CD4-positive, alpha-beta T cell treated with Interleukin-4 for 1 hour (primary cell): ENCODE measurements around the gene CEP112.
A peak's percentile ranks its signal among the peaks of the same experiment; 100 is the strongest.
"Not testable (repeated sequence)": the region's sequence is repeated elsewhere in the genome, so short reads cannot be mapped to it uniquely, and the experiment has no call there.

Experiments used
- DNase-seq, 2 donors: peaks; one replicate each; pipeline ENCODE4 v3.0.0-alpha.2; 2020 to 2022

Gene CEP112

DNA sequence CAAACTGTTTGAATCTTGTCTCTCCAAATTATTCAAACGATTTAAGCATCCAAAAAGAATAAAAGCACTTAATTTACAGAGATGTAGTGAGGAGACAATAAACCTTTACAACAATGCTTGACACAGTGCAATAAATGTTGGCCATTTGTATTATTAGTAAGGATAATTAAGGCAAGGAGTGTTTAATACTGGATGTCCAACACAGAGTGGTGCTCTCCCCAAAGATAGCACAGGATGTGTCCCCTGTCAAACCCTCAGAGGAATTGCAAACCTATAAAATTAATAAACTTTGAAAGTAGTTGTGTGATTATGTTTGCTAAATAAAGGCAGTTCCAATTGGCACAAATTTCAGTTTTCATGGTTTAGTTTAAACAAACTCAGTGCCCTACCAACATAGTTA, 377.5 kb downstream of the CEP112 start:
- DNase-seq: no peak

DNA sequence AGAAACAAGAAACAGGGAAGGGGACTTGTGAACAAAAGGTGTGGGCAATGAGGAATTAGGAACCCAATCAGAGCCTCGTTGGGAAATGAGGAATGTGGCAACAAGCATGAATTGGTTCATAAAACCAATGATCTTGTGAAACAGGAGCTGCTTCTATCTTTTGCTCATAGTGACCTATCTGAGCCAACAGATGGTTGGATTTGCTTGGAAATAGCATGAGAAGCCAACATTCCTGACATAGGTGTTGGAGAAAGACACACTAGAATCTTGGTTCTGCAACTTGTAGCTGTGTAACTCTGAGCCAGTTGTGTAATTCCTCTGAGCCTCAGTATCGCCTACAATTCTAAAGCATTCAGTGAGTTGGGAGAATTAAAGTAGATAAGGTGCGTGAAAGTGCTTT, 378.6 kb downstream of the CEP112 start:
- no peak for DNase-seq

DNA sequence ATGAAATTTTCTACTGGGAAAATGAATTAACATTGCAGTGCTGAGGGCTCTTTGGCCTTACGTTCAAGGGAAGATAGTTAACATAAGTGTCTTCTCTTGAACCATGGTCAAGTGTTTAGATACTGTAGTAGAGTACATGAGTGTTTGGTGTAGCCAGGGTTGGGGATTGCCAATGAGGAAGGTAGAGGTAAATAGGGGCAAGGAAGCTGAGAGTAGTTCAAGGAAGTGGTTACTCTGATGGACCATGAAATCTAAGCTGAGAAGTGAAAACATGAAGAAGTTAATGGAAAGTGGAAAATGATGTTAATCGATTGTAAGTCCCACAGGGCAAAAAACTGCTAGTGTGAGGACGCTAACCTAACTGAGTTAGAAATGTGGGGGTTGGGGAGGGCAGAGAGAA, 380.9 kb downstream of the CEP112 start:
- no peak for DNase-seq

DNA sequence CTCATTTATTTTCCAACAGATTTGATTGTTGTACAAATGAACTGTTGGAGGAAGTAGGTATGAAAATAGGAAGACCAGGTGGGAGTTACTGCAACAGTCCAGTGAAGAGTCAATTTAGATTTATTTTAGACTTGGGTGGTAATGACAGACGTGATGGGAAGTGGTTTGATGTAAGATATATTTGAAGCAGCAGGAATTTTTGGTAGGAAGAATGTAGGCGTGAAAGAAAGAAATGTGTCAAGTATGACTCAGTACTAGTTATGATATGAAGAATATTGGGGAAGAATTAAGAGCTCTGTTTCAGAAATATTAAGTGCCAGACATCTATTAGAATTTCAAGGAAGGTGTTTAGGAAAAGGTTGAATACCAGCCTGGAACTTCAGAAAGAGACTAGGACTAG, 382.6 kb downstream of the CEP112 start:
- DNase-seq: no peak

GRCh38 chr17:65808566-65808965, 383.4 kb downstream of the CEP112 start:
- not testable (repeated sequence) for DNase-seq

- no peak for DNase-seq
These were observed 384.6 kb downstream of the CEP112 start for GRCh38 chr17:65807361-65807760.

DNA sequence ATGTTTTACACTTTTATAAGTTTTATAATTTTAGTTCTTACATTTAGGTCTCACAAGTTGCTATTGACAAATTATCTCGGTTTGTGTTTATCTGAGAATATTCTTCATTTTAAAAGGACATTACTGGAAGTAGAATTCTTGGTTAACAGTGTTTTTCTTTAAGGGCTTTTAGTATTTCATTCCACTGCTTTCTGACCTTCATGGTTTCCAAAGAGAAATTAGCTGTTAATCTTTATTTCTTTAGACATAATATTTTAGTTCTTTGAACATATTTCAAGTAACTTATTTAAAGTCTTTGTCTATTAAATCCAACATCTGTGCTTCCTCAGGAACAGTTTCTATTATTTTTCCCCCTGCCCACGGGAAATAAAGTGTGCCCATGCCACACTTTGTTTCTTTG, 390.4 kb downstream of the CEP112 start:
- DNase-seq: no peak

DNA sequence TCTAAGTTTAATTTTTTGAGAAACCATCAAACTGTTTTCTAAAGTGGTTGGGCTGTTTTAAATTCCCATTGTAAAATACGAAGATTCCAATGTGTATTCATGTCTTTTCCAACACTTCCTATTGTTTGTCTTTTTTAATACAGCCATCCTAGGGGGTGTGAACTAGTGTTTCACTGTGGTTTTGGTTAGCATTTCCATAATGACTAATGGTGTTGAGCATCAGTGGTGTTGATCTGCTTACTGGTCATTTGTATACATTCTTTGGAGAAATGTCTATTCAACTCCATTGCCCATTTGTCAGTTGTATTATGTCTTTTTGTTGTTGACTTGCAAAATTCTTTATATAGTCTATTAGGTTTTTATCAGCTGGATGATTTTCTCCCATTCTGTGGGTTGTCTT, 391.3 kb downstream of the CEP112 start:
- DNase-seq: no peak

DNA sequence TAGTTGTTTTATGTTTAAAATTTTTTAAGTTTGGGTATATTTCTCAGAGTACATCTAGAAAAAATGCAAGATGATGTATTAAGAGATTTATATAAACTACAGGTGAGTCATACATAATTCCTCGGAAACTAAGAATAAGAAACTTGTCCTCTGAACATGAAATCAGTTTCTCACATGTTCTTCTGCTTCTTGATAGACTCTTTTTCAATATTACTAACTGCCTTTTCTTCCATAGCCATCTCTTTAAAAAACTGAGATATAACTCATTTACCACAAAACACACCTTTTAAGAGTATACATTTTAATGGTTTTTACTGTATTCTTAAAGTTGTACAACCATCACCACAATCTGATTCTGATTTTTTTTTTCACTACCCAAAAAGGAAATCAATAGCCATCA, 392.1 kb downstream of the CEP112 start:
- DNase-seq: no peak

- no peak for DNase-seq
These were observed 392.5 kb downstream of the CEP112 start for GRCh38 chr17:65799454-65799853.

GRCh38 chr17:65797809-65798208, 394.1 kb downstream of the CEP112 start:
- DNase-seq: peak in 1 of 2 donors; percentile 15

GRCh38 chr17:65797101-65797500, 394.8 kb downstream of the CEP112 start:
- DNase-seq: no peak

- DNase-seq: peak in 1 of 2 donors; percentile 13
These were observed 397.4 kb downstream of the CEP112 start for GRCh38 chr17:65794572-65794971.

DNA sequence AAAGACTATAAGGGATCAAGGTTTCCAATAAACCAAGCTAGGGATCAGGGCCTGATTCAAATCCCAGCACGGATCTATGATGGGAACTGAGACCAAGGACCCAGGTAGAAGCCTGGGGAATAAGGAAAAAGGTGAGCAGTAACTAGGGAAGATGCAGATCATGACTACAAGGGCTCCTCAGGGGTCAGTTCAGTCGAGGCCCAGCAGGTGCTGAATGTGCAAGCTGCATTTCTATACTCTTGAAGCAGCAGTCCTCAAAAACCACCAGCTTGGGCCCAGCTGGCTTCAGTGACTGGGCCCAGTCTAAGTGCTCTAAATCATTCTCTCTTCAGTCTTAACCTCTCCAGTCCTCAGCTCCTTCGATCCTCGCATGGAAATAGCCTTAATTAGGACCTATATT, 401.7 kb downstream of the CEP112 start:
- DNase-seq: no peak

GRCh38 chr17:65787503-65787902, 404.4 kb downstream of the CEP112 start:
- no peak for DNase-seq

DNA sequence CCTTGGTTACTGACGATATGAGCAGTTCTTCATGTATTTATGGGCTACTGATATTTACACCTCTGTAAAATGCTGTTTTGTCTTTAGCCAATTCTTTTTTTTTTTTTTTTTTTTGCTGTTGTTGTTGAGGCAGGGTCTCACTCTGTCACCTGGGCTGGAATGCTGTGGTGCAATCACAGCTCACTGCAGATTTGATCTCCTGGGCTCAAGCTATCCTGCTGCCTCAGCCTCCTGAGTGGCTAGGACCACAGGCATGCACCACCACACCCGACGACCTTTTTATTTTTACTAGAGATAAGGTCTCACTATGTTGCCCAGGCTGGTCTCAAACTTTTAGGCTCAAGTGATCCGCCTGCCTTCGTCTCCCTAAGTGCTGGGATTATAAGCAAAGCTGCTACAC, 405.5 kb downstream of the CEP112 start:
- no peak for DNase-seq

GRCh38 chr17:65785109-65785508, 406.8 kb downstream of the CEP112 start:
- DNase-seq: no peak

- no peak for DNase-seq
These were observed 408.0 kb downstream of the CEP112 start for GRCh38 chr17:65783845-65784334.

GRCh38 chr17:65782104-65782706, 409.7 kb downstream of the CEP112 start:
- DNase-seq: not testable (repeated sequence)

DNA sequence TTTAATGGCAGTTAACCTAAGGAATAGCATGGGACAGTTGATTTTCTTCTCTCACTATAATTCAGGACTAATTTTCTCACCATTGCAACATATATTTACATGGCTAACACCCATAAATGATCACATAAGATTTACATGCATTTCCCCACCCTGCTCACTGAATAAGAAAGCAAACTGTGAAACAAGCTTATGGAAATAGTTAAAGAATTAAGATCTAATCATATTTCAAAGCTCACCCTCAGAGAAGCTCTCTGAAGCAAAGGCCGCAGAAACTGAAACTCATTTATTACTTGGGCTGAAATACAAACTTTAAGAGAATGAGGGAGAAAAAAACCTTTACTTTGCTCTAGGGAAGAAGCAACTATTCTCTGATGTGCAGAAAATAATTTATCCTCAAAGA, 411.8 kb downstream of the CEP112 start:
- DNase-seq: no peak

GRCh38 chr17:65776890-65777289, 415.0 kb downstream of the CEP112 start:
- DNase-seq: no peak

- DNase-seq: no peak
These were observed 417.1 kb downstream of the CEP112 start for GRCh38 chr17:65774787-65775186.

DNA sequence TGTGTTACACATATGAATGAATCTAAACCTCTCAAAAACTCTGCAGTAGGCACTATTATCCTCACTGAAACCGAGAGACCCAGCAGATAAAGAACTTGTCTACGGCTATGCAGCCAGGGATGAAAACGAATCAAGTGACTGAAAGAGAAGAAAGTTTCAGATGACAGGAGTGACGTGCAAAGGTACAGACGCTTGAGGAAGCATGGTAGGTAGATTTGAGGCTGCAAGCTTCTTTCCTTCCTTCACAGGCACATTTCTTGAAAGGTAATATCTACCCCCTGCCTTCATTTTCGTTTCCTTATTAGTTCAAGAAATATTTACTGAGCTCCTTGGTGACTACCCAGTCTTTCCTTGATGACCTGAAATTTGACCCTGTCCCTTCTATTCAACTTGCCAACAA, 418.9 kb downstream of the CEP112 start:
- DNase-seq: no peak

DNA sequence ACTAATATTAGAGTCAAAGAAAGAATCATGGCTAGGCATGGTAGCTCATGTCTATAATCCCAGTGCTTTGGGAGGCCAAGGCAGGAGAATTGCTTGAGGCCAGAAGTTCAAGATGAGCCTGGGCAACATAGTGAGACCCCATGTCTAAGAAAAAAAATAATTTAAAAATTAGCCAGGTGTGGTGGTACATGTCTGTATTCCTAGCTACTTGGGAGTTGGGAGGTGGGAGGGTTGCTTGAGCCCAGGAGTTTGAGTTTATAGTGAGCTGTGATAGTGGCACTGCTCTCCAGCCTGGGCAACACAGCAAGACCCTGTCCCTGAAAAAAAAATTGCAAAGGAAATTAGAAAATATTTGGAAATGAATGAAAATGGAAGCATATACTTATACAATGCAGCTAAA, 420.2 kb downstream of the CEP112 start:
- DNase-seq: no peak

DNA sequence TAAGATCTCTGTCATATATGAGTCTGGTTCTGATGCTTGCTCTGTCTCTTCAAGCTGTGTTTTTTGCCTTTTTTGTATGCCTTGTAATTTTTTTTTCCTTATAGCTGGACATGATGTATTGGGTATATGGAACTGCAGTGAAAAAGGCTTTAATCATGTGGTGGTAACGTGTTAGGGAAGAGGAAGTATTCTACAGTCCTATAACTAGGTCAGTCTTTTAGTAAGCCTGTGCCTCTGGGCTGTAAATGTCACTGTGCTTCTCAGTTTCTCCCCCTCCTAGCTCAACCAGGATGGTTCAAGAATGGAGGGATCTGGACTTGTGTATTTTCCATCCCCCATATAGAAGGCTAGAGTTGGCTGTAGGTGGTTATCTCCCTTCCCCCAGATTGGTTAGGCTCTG, 428.1 kb downstream of the CEP112 start:
- DNase-seq: no peak
